Gastroesophageal sphincter (tissue), 4 donors: ENCODE measurements around the gene ROBO1. TPM values are rescaled to one million over a fixed set of nuclear protein-coding genes. Genes with fewer than 3 reads are reported as not detected.

ENCODE experiments used
- ATAC-seq: fragments of 150-250 bp; one replicate; pipeline ENCODE4 v1.9.1; 2016; ENCODE audit warnings: mild to moderate bottlenecking, moderate library complexity
- H3K27ac ChIP-seq, 4 donors: fragments of 200-600 bp; sonication (generic) in 3 of 4; 1 replicate in 3 of 4; 2 replicates in 1 of 4; pipeline ENCODE4 v1.5.1; 2016 to 2019
- H3K27me3 ChIP-seq: fragments of 200-600 bp; sonication (generic); one replicate; pipeline ENCODE4 v1.5.1; 2019
- H3K36me3 ChIP-seq, 2 donors: fragments of 200-600 bp; sonication (generic); one replicate each; pipeline ENCODE4 v1.5.1; 2019; ENCODE audit warnings: control low read depth in 1 of 2
- H3K4me1 ChIP-seq, 3 donors: fragments of 200-600 bp; sonication (generic); 1 replicate in 2 of 3; 2 replicates in 1 of 3; pipeline ENCODE4 v1.5.1; 2016 to 2019; ENCODE audit warnings: control low read depth in 2 of 3
- H3K4me3 ChIP-seq, 2 donors: fragments of 200-600 bp; sonication (generic); one replicate each; pipeline ENCODE4 v1.5.1; 2019; ENCODE audit warnings: mild to moderate bottlenecking in 1 of 2, moderate library complexity in 1 of 2
- H3K9me3 ChIP-seq, 3 donors: fragments of 200-600 bp; sonication (generic); one replicate each; pipeline ENCODE4 v1.5.1; 2017 to 2019; ENCODE audit warnings: control low read depth in 2 of 3
- CTCF ChIP-seq, 4 experiments: fragments of 200-600 bp in 2 of 4; fragments of 450-650 bp in 2 of 4; sonication (generic) in 1 of 4; IDR thresholded peaks; one replicate each; pipeline ENCODE4 v1.5.1; 2017 to 2019; ENCODE audit warnings: antibody characterized with exemption in 4 of 4, mild to moderate bottlenecking in 2 of 4, moderate library complexity in 2 of 4
- EP300 ChIP-seq: sonication (generic); formaldehyde crosslinking; IDR thresholded peaks from one replicate; pipeline ENCODE4 v1.6.1; 2017; ENCODE audit warnings: antibody characterized with exemption, mild to moderate bottlenecking
- POLR2A ChIP-seq, 2 donors: fragments of 450-650 bp; IDR thresholded peaks; one replicate each; pipeline ENCODE4 v1.6.1; 2017; ENCODE audit warnings: antibody characterized with exemption in 2 of 2, mild to moderate bottlenecking in 2 of 2, moderate library complexity in 1 of 2
- POLR2AphosphoS5 ChIP-seq: sonication (generic); formaldehyde crosslinking; IDR thresholded peaks from one replicate; pipeline ENCODE4 v1.6.1; 2017; ENCODE audit warnings: antibody characterized with exemption
- WGBS, 2 donors: methylation state at CpG; one replicate each; pipeline ENCODE4 v1.1.5; 2018; ENCODE audit warnings: low coverage in 1 of 2; 5-methylcytosine and 5-hydroxymethylcytosine counted together
- total RNA-seq, 4 donors: library from RNA; depleted of rRNA; stranded (reverse); fragments of >200 nt; gene quantifications; one replicate each; pipeline ENCODE4 v1.1.0, GENCODE V29; 2016

The ROBO1 gene
- total RNA-seq, 4 donors from 2014 or later = 9.7 to 15.3 (median 12.9) TPM

DNA sequence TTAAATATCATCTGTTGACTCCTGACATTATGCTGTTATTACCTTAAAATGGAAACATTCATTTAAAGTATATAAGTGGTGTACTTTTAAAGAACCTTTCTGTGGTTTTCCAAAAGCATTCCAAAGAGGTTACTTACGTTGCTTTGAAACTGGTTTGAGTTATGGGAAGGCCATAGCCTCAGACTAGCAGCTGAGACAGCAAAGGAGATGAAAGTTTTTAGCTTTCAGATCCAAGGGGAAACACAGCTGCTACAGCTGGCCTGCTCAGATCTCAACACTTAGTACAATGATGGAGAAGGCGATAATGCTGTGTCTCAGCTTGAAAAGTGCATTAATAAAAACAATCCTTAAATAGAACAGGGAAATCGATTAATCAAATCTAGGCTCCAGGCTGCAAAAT is 921.1 kb downstream of the ROBO1 start:
- H3K27me3 ChIP-seq = no peaks in the 10 kb centered on the region
- WGBS, 2 donors = 5 to 7% methylated on average over 3 of the region's 3 CpGs
- H3K4me1 ChIP-seq = peaks cover 0 to 15% (median 0%) of the 10 kb centered on the region in 3 donors
- no peak for ATAC-seq
- H3K9me3 ChIP-seq = no peaks in the 10 kb centered on the region
- no peak overlapping the region for H3K4me3 ChIP-seq
- H3K27ac ChIP-seq = no peak overlapping the region
- no peak for TF ChIP-seq CTCF (IDR thresholded peaks at IDR 0.05)
- no peak for TF ChIP-seq POLR2AphosphoS5
- no peak for TF ChIP-seq EP300
- no peak for TF ChIP-seq POLR2A (IDR thresholded peaks at IDR 0.05)
- H3K36me3 ChIP-seq = no peaks in the 10 kb centered on the region

DNA sequence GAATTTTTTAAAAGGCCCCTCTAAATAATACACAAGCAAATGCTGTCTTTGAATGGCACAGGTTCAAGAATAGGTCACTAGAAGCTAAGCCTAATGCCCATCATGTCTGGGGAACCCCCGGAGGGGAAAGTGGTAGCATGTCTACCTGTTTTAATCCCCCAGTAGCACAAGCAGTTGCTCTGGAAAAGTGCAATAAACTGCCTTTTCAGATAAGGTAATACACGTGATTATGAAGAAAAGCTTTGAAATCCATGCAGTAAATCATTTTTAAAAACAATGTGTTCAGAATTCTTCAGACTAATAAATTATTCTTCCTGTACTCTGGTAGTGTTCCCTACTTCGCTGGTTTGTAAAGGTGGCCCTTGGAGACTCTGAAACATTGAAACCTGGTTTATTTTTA is 922.2 kb downstream of the ROBO1 start:
- Histone ChIP-seq H3K9me3 (no peaks in the 10 kb centered on the region), H3K36me3 (no peaks in the 10 kb centered on the region), H3K27ac (no peak overlapping the region), H3K27me3 (no peaks in the 10 kb centered on the region), H3K4me3 (no peak overlapping the region), H3K4me1 (peaks cover 0 to 15% (median 0%) of the 10 kb centered on the region in 3 donors)
- TF ChIP-seq EP300 = no peak
- TF ChIP-seq POLR2AphosphoS5 = no peak
- TF ChIP-seq POLR2A (IDR thresholded peaks at IDR 0.05) = no peak
- no peak for TF ChIP-seq CTCF (IDR thresholded peaks at IDR 0.05)
- WGBS, 2 donors = 56 to 72% methylated on average over 2 to 3 of the region's 3 CpGs
- ATAC-seq = no peak

- WGBS, 2 donors = 96 to 100% methylated on average over 3 to 4 of the region's 4 CpGs
- TF ChIP-seq POLR2AphosphoS5 (no peak), EP300 (no peak), POLR2A (IDR thresholded peaks at IDR 0.05) (no peak), CTCF (IDR thresholded peaks at IDR 0.05) (no peak)
- no peak overlapping the region for H3K27ac ChIP-seq
These were observed 923.5 kb downstream of the ROBO1 start for GRCh38 chr3:78844307-78844706.

GRCh38 chr3:78839693-78840092 is 928.1 kb downstream of the ROBO1 start:
- Histone ChIP-seq H3K4me3 (no peak overlapping the region), H3K9me3 (no peaks in the 10 kb centered on the region), H3K27me3 (no peaks in the 10 kb centered on the region), H3K36me3 (no peaks in the 10 kb centered on the region), H3K27ac (no peak overlapping the region), H3K4me1 (no peaks in the 10 kb centered on the region)
- no peak for TF ChIP-seq EP300
- no peak for TF ChIP-seq POLR2AphosphoS5
- no peak for TF ChIP-seq CTCF (IDR thresholded peaks at IDR 0.05)
- no peak for TF ChIP-seq POLR2A (IDR thresholded peaks at IDR 0.05)
- no peak for ATAC-seq
- 16 to 29% methylated on average over 3 of the region's 3 CpGs for WGBS, 2 donors

More at GRCh38 chr3:78844307-78844706, 923.5 kb downstream of the ROBO1 start:
- ATAC-seq = no peak
- H3K9me3 ChIP-seq = no peaks in the 10 kb centered on the region
- H3K4me1 ChIP-seq = peaks cover 0 to 15% (median 0%) of the 10 kb centered on the region in 3 donors
- no peak overlapping the region for H3K4me3 ChIP-seq
- H3K27me3 ChIP-seq = no peaks in the 10 kb centered on the region
- H3K36me3 ChIP-seq = no peaks in the 10 kb centered on the region

GRCh38 chr3:78838362-78838761 is 929.4 kb downstream of the ROBO1 start:
- Histone ChIP-seq H3K4me1 (no peaks in the 10 kb centered on the region), H3K27ac (no peak overlapping the region), H3K27me3 (no peaks in the 10 kb centered on the region), H3K4me3 (no peak overlapping the region), H3K9me3 (no peaks in the 10 kb centered on the region), H3K36me3 (no peaks in the 10 kb centered on the region)
- no peak for TF ChIP-seq EP300
- TF ChIP-seq POLR2A (IDR thresholded peaks at IDR 0.05) = no peak
- TF ChIP-seq POLR2AphosphoS5 = no peak
- TF ChIP-seq CTCF (IDR thresholded peaks at IDR 0.05) = no peak
- no peak for ATAC-seq
- 89 to 94% methylated on average over 3 to 4 of the region's 4 CpGs for WGBS, 2 donors
